Ascending aorta (tissue), 2 donors: ENCODE data around the gene MSANTD2. TPM values are rescaled to one million over a fixed set of nuclear protein-coding genes. Genes with fewer than 3 reads are reported as not detected.
A peak's percentile ranks its signal among the peaks of the same experiment; 100 is the strongest.

Experiments
- DNase-seq, 2 donors: peaks; one replicate each; pipeline ENCODE4 v3.0.0-alpha.2; 2019; ENCODE audit warnings: low spot score in 2 of 2
- H3K27ac ChIP-seq, 2 donors: fragments of 200-600 bp; sonication (generic); one replicate each; pipeline ENCODE4 v1.5.1; 2016 to 2017; ENCODE audit warnings: mild to moderate bottlenecking in 1 of 2
- H3K27me3 ChIP-seq: fragments of 200-600 bp; sonication (generic); one replicate; pipeline ENCODE4 v1.5.1; 2017
- H3K36me3 ChIP-seq, 2 donors: fragments of 200-600 bp; sonication (generic); one replicate each; pipeline ENCODE4 v1.5.1; 2016
- H3K4me1 ChIP-seq, 2 donors: fragments of 200-600 bp; sonication (generic); one replicate each; pipeline ENCODE4 v1.5.1; 2016 to 2017; ENCODE audit warnings: mild to moderate bottlenecking in 1 of 2
- H3K4me3 ChIP-seq, 2 donors: fragments of 200-600 bp; sonication (generic); one replicate each; pipeline ENCODE4 v1.5.1; 2016 to 2017; ENCODE audit warnings: mild to moderate bottlenecking in 1 of 2
- H3K9me3 ChIP-seq, 2 donors: fragments of 200-600 bp; sonication (generic); one replicate each; pipeline ENCODE4 v1.5.1; 2016
- intact Hi-C: fragments of 100-400 bp; cut with DNase I; formaldehyde crosslinking; loops from one replicate; pipeline ENCODE4 v1.15.1; 2023
- total RNA-seq: library from RNA; depleted of rRNA; stranded (reverse); fragments of >200 nt; gene quantifications from one replicate; pipeline ENCODE4 v1.1.0, GENCODE V29; 2016
- TF ChIP-seq, protein P1 (sequence below), 3 experiments: fragments of 200-600 bp in 2 of 3; fragments of 450-650 bp in 1 of 3; sonication (generic) in 2 of 3; IDR thresholded peaks; one replicate each; pipeline ENCODE4 v1.5.1; 2016 to 2019; ENCODE audit warnings: antibody characterized with exemption in 3 of 3, mild to moderate bottlenecking in 1 of 3, moderate library complexity in 1 of 3

MSANTD2 gene
- total RNA-seq, 1 donor from 2014 or later = 21.4 TPM

GRCh38 chr11:124748100-124748418, 52.1 kb downstream of the MSANTD2 start:
- Histone ChIP-seq H3K27me3 (peaks cover 8% of the 10 kb centered on the region), H3K9me3 (no peaks in the 10 kb centered on the region), H3K36me3 (no peaks in the 10 kb centered on the region), H3K4me3 (no peak overlapping the region), H3K27ac (peak overlapping the region in 1 of 2 donors; percentile 2), H3K4me1 (peaks cover 0 to 6% of the 10 kb centered on the region in 2 donors)
- TF ChIP-seq, protein P1, sequence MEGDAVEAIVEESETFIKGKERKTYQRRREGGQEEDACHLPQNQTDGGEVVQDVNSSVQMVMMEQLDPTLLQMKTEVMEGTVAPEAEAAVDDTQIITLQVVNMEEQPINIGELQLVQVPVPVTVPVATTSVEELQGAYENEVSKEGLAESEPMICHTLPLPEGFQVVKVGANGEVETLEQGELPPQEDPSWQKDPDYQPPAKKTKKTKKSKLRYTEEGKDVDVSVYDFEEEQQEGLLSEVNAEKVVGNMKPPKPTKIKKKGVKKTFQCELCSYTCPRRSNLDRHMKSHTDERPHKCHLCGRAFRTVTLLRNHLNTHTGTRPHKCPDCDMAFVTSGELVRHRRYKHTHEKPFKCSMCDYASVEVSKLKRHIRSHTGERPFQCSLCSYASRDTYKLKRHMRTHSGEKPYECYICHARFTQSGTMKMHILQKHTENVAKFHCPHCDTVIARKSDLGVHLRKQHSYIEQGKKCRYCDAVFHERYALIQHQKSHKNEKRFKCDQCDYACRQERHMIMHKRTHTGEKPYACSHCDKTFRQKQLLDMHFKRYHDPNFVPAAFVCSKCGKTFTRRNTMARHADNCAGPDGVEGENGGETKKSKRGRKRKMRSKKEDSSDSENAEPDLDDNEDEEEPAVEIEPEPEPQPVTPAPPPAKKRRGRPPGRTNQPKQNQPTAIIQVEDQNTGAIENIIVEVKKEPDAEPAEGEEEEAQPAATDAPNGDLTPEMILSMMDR (IDR thresholded peaks at IDR 0.05) = no peak
- intact Hi-C loops = no loop called here
- no peak for DNase-seq

GRCh38 chr11:124747406-124748099, 52.7 kb downstream of the MSANTD2 start:
- peak overlapping the region in 1 of 2 donors; percentile 2 for H3K27ac ChIP-seq
- peaks cover 0 to 6% of the 10 kb centered on the region in 2 donors for H3K4me1 ChIP-seq
- TF ChIP-seq, protein P1 (IDR thresholded peaks at IDR 0.05) = no peak
- no peaks in the 10 kb centered on the region for H3K36me3 ChIP-seq
- DNase-seq = peak in 1 of 2 donors; percentile 53
- no peaks in the 10 kb centered on the region for H3K9me3 ChIP-seq
- H3K27me3 ChIP-seq = peaks cover 8% of the 10 kb centered on the region
- intact Hi-C loops = no loop called here
- no peak overlapping the region for H3K4me3 ChIP-seq

DNA sequence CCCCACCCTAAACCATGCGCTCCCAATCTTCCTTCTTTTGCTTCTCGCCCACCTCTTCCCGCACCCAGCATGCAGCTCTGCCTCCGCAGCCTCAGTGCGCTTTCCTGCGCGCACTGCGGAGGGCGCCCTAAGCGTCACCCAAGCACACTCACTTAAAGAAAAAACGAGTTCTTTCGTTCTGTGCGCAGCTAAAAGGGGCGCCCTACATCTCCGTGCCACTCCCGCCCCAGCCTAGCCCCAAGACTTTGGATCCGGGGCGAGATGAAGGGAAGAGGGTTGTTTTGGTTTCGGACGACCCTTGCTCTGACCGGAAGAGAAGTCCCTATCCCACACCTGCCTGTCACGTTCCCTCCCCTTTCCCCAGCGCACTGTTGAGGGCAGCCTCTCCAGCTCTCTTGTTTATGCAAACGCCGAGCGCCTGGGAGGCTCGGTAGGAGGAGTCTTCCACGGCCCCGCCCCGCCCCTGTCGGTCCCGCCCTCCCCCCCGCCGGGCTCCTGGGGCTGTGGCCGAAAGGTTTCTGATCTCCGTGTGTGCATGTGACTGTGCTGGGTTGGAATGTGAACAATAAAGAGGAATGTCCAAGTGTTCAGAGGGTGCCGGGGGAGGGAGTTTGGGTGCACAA, 53.5 kb downstream of the MSANTD2 start:
- Histone ChIP-seq H3K4me3 (peak overlapping the region; percentile 41 to 55), H3K27me3 (peaks cover 8% of the 10 kb centered on the region), H3K4me1 (peaks cover 0 to 6% of the 10 kb centered on the region in 2 donors), H3K36me3 (no peaks in the 10 kb centered on the region), H3K27ac (no peak overlapping the region), H3K9me3 (no peaks in the 10 kb centered on the region)
- intact Hi-C loops = no loop called here
- TF ChIP-seq, protein P1 (IDR thresholded peaks at IDR 0.05) = peak in 2 of 3 experiments; percentile 15 to 44
- DNase-seq = peak in 1 of 2 donors; percentile 74

- Histone ChIP-seq H3K27ac (no peak overlapping the region), H3K9me3 (no peaks in the 10 kb centered on the region), H3K4me1 (peaks cover 0 to 6% of the 10 kb centered on the region in 2 donors), H3K36me3 (no peaks in the 10 kb centered on the region), H3K4me3 (peak overlapping the region; percentile 41 to 55), H3K27me3 (peaks cover 8% of the 10 kb centered on the region)
- intact Hi-C loops = no loop called here
- TF ChIP-seq, protein P1 (IDR thresholded peaks at IDR 0.05) = no peak
- DNase-seq = peak in 1 of 2 donors; percentile 63
Measured at GRCh38 chr11:124745835-124746620, 54.2 kb downstream of the MSANTD2 start.

- peak in 1 of 2 donors; percentile 19 for DNase-seq
- intact Hi-C loops = no loop called here
- Histone ChIP-seq H3K27me3 (peaks cover 8% of the 10 kb centered on the region), H3K36me3 (no peaks in the 10 kb centered on the region), H3K4me1 (peaks cover 6 to 11% of the 10 kb centered on the region in 2 donors), H3K27ac (no peak overlapping the region), H3K4me3 (peak overlapping the region in 1 of 2 donors; percentile 55), H3K9me3 (no peaks in the 10 kb centered on the region)
- TF ChIP-seq, protein P1 (IDR thresholded peaks at IDR 0.05) = no peak
Measured at GRCh38 chr11:124745270-124745834, 54.9 kb downstream of the MSANTD2 start.
